D341Med (cell line): ENCODE measurements around the gene AFF2.
"Not testable (repeated sequence)": the region's sequence is repeated elsewhere in the genome, so short reads cannot be mapped to it uniquely, and the experiment has no call there.

Experiments used
- DNase-seq: peaks from one replicate; pipeline ENCODE4 v3.0.0; 2012; ENCODE audit warnings: low spot score

Gene AFF2

GRCh38 chrX:148643460-148643859, 143.0 kb downstream of the AFF2 start:
- DNase-seq: no peak

GRCh38 chrX:148647651-148648050, 147.2 kb downstream of the AFF2 start:
- no peak for DNase-seq

- DNase-seq: no peak
Observed at GRCh38 chrX:148649145-148649795, 148.9 kb downstream of the AFF2 start.

GRCh38 chrX:148658115-148658730, 157.8 kb downstream of the AFF2 start:
- DNase-seq: no peak

- DNase-seq: no peak
Observed at GRCh38 chrX:148659481-148659880, 159.1 kb downstream of the AFF2 start.

GRCh38 chrX:148661035-148661434, 160.6 kb downstream of the AFF2 start:
- DNase-seq: no peak

- DNase-seq: no peak
Observed at GRCh38 chrX:148662014-148662413, 161.6 kb downstream of the AFF2 start.

GRCh38 chrX:148664171-148664570, 163.8 kb downstream of the AFF2 start:
- DNase-seq: no peak

GRCh38 chrX:148664995-148665394, 164.6 kb downstream of the AFF2 start:
- DNase-seq: no peak

GRCh38 chrX:148669175-148669574, 168.8 kb downstream of the AFF2 start:
- not testable (repeated sequence) for DNase-seq

GRCh38 chrX:148670277-148670676, 169.9 kb downstream of the AFF2 start:
- DNase-seq: no peak

- DNase-seq: no peak
Observed at GRCh38 chrX:148672517-148672916, 172.1 kb downstream of the AFF2 start.

GRCh38 chrX:148681605-148682004, 181.2 kb downstream of the AFF2 start:
- DNase-seq: no peak

GRCh38 chrX:148682206-148682605, 181.8 kb downstream of the AFF2 start:
- DNase-seq: no peak

- DNase-seq: no peak
Observed at GRCh38 chrX:148691456-148691855, 191.0 kb downstream of the AFF2 start.

GRCh38 chrX:148695255-148695654, 194.8 kb downstream of the AFF2 start:
- no peak for DNase-seq

GRCh38 chrX:148698221-148698620, 197.8 kb downstream of the AFF2 start:
- no peak for DNase-seq

- peak; percentile 14 for DNase-seq
Observed at GRCh38 chrX:148700021-148700420, 199.6 kb downstream of the AFF2 start.

- DNase-seq: no peak
Observed at GRCh38 chrX:148713981-148714380, 213.6 kb downstream of the AFF2 start.

- no peak for DNase-seq
Observed at GRCh38 chrX:148715361-148715760, 214.9 kb downstream of the AFF2 start.

- no peak for DNase-seq
Observed at GRCh38 chrX:148722966-148723365, 222.5 kb downstream of the AFF2 start.

- no peak for DNase-seq
Observed at GRCh38 chrX:148723551-148723950, 223.1 kb downstream of the AFF2 start.

GRCh38 chrX:148728901-148729300, 228.5 kb downstream of the AFF2 start:
- no peak for DNase-seq

GRCh38 chrX:148732743-148733142, 232.3 kb downstream of the AFF2 start:
- no peak for DNase-seq
